HG02973 (cell line): ENCODE results near the gene SLC9A2.
A peak's percentile ranks its signal among the peaks of the same experiment; 100 is the strongest.

Source experiments
- ATAC-seq: cut with Tn5 transposase; IDR thresholded peaks from one replicate; pipeline ENCODE4 v1.9.1; 2021; ENCODE audit warnings: moderate library complexity; ENCODE audit not compliant: unreplicated experiment

The SLC9A2 gene

GRCh38 chr2:102619414-102620319 is at the start of gene SLC9A2:
SLC9A2 (plus strand) TSS chr2:102619553; CDS start chr2:102619849, 296 bp downstream.
- ATAC-seq = no peak

- no peak for ATAC-seq
Observed at GRCh38 chr2:102575888-102576287, 43.5 kb upstream of the SLC9A2 start.

- no peak for ATAC-seq
Observed at GRCh38 chr2:102578376-102578775, 41.0 kb upstream of the SLC9A2 start.

- ATAC-seq = no peak
Observed at GRCh38 chr2:102581911-102582310, 37.4 kb upstream of the SLC9A2 start.

GRCh38 chr2:102582845-102583244 is 36.5 kb upstream of the SLC9A2 start:
- no peak for ATAC-seq

- no peak for ATAC-seq
Observed at GRCh38 chr2:102585847-102586404, 33.4 kb upstream of the SLC9A2 start.

GRCh38 chr2:102588213-102588939 is 31.0 kb upstream of the SLC9A2 start:
- ATAC-seq = no peak

- ATAC-seq = no peak
Observed at GRCh38 chr2:102589444-102589843, 29.9 kb upstream of the SLC9A2 start.

GRCh38 chr2:102591491-102592045 is 27.8 kb upstream of the SLC9A2 start:
- no peak for ATAC-seq

- ATAC-seq = no peak
Observed at GRCh38 chr2:102592601-102593000, 26.8 kb upstream of the SLC9A2 start.

- ATAC-seq = no peak
Observed at GRCh38 chr2:102593516-102593915, 25.8 kb upstream of the SLC9A2 start.

- no peak for ATAC-seq
Observed at GRCh38 chr2:102594445-102595016, 24.8 kb upstream of the SLC9A2 start.

GRCh38 chr2:102597788-102598187 is 21.6 kb upstream of the SLC9A2 start:
- no peak for ATAC-seq

GRCh38 chr2:102599486-102599885 is 19.9 kb upstream of the SLC9A2 start:
- ATAC-seq = no peak

- no peak for ATAC-seq
Observed at GRCh38 chr2:102601730-102602129, 17.6 kb upstream of the SLC9A2 start.

- ATAC-seq = no peak
Observed at GRCh38 chr2:102603904-102604303, 15.4 kb upstream of the SLC9A2 start.

- ATAC-seq = no peak
Observed at GRCh38 chr2:102604769-102605168, 14.6 kb upstream of the SLC9A2 start.

- no peak for ATAC-seq
Observed at GRCh38 chr2:102606353-102606752, 13.0 kb upstream of the SLC9A2 start.

GRCh38 chr2:102615620-102616436 is 3.5 kb upstream of the SLC9A2 start:
- peak; percentile 95 for ATAC-seq
